HL-60 (cell line): Measurements from ENCODE around the gene PSMB11.

ENCODE experiments used
- DNase-seq, 2 experiments: peaks; one replicate each; pipeline ENCODE4 v3.0.0-alpha.2; 2010 to 2020; ENCODE audit warnings: low read depth in 1 of 2, low spot score in 1 of 2
- H3K27ac ChIP-seq: fragments of 250-450 bp; sonication (Bioruptor Pico); replicated peaks from 2 replicates; pipeline ENCODE4 v1.5.1; 2020; ENCODE audit warnings: mild to moderate bottlenecking, moderate library complexity
- H3K27me3 ChIP-seq: fragments of 250-450 bp; sonication (Bioruptor Pico); 2 replicates; pipeline ENCODE4 v1.5.1; 2021; ENCODE audit warnings: mild to moderate bottlenecking, moderate library complexity; ENCODE audit not compliant: insufficient read depth, poor library complexity, severe bottlenecking
- H3K4me3 ChIP-seq: replicated peaks from 2 replicates; pipeline ENCODE4 v1.5.1; 2011; ENCODE audit warnings: mild to moderate bottlenecking, control low read depth, low read length; ENCODE audit not compliant: insufficient read depth
- GABPA ChIP-seq: IDR thresholded peaks from 2 replicates; pipeline ENCODE4 v1.6.1; 2012; ENCODE audit warnings: low read depth
- POLR2AphosphoS5 ChIP-seq: IDR thresholded peaks from 2 replicates; pipeline ENCODE4 v1.6.1; 2012; ENCODE audit warnings: low read depth
- SPI1 ChIP-seq: IDR thresholded peaks from 2 replicates; pipeline ENCODE4 v1.6.1; 2012; ENCODE audit warnings: low read depth, mild to moderate bottlenecking, borderline replicate concordance
- TF ChIP-seq, protein P1 (sequence below): IDR thresholded peaks from 2 replicates; pipeline ENCODE4 v1.6.1; 2012; ENCODE audit warnings: low read depth; ENCODE audit not compliant: insufficient replicate concordance
- TF ChIP-seq, protein P2 (sequence below): IDR thresholded peaks from one replicate; pipeline ENCODE4 v1.5.1; 2011; ENCODE audit warnings: low read length, control low read depth, inconsistent platforms; ENCODE audit not compliant: insufficient read depth

PSMB11 gene

DNA sequence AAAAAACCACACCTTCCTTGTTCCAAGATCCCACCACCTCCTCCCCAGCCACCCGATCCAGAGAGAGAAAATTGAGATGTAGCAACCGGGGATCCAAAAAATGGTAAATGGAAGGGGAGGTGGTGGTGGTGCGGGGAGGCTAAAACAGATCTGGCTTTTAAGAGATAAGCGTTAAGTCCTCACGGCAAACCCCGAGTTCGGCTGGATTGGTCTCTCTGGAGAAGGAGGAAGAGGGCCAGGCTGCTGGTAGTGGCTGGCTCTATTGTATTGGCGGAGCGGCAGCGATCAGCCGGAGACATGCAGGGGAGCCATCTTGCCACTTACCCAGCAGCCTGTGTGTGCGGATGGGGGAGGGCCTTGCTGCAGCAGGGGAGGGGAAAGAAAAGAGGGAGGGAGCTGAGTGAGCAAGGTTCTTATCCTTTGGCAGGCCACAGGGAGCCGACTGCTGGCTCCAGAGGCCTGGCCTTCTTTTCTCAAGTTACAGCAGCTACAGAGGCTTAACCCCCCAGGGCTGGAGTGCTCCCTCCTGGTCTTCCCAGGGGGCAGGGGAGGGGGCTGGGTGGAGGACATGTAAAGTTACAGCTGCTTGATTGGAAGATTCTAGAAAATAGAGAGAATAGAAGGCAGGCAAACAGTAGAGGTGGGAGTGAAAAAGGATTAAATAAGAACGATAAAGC lies 29.4 kb downstream of the PSMB11 start:
- peak overlapping the region; percentile 73 for H3K27ac ChIP-seq
- peak; percentile 66 to 93 for DNase-seq
- peak; percentile 92 for TF ChIP-seq POLR2AphosphoS5
- TF ChIP-seq, protein P1, sequence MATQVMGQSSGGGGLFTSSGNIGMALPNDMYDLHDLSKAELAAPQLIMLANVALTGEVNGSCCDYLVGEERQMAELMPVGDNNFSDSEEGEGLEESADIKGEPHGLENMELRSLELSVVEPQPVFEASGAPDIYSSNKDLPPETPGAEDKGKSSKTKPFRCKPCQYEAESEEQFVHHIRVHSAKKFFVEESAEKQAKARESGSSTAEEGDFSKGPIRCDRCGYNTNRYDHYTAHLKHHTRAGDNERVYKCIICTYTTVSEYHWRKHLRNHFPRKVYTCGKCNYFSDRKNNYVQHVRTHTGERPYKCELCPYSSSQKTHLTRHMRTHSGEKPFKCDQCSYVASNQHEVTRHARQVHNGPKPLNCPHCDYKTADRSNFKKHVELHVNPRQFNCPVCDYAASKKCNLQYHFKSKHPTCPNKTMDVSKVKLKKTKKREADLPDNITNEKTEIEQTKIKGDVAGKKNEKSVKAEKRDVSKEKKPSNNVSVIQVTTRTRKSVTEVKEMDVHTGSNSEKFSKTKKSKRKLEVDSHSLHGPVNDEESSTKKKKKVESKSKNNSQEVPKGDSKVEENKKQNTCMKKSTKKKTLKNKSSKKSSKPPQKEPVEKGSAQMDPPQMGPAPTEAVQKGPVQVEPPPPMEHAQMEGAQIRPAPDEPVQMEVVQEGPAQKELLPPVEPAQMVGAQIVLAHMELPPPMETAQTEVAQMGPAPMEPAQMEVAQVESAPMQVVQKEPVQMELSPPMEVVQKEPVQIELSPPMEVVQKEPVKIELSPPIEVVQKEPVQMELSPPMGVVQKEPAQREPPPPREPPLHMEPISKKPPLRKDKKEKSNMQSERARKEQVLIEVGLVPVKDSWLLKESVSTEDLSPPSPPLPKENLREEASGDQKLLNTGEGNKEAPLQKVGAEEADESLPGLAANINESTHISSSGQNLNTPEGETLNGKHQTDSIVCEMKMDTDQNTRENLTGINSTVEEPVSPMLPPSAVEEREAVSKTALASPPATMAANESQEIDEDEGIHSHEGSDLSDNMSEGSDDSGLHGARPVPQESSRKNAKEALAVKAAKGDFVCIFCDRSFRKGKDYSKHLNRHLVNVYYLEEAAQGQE, result no peak
- peak overlapping the region; percentile 78 for H3K4me3 ChIP-seq
- no peaks in the 10 kb centered on the region for H3K27me3 ChIP-seq

DNA sequence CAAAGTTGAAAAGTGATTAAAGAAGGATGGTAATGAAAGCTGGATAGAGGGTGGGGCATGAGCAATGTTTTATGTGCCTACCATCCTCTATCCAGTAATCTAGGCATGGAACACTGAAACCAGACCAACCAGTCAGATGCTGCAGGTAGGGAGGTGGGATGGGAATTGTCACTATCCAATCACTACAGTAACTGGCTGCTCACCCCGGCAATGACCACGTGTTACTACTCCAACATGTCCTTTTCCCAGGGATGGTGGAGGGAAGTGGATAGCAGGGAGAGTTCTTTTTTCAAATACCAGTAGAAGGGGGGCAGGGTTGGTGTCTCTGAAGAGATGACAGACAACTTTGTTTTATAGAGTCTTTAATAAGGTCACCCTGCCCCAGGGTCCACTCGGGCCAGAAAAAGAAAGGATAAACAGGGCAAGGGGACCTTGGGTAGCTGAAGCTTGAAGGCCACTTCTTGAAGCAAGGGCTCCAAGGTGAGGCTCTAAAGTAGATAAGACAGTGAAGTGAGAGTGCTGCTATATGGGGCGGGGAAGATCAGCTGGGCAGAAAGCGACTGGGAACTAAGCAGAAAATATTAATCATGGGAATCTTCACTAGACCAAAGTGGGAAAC lies 30.0 kb downstream of the PSMB11 start:
- TF ChIP-seq, protein P2, sequence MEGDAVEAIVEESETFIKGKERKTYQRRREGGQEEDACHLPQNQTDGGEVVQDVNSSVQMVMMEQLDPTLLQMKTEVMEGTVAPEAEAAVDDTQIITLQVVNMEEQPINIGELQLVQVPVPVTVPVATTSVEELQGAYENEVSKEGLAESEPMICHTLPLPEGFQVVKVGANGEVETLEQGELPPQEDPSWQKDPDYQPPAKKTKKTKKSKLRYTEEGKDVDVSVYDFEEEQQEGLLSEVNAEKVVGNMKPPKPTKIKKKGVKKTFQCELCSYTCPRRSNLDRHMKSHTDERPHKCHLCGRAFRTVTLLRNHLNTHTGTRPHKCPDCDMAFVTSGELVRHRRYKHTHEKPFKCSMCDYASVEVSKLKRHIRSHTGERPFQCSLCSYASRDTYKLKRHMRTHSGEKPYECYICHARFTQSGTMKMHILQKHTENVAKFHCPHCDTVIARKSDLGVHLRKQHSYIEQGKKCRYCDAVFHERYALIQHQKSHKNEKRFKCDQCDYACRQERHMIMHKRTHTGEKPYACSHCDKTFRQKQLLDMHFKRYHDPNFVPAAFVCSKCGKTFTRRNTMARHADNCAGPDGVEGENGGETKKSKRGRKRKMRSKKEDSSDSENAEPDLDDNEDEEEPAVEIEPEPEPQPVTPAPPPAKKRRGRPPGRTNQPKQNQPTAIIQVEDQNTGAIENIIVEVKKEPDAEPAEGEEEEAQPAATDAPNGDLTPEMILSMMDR, result no peak
- TF ChIP-seq POLR2AphosphoS5, result no peak
- TF ChIP-seq, protein P1, result no peak
- no peak for TF ChIP-seq SPI1
- no peak for TF ChIP-seq GABPA
- DNase-seq, result no peak
- H3K27me3 ChIP-seq, result no peaks in the 10 kb centered on the region
- H3K4me3 ChIP-seq, result peak overlapping the region; percentile 78
- H3K27ac ChIP-seq, result peak overlapping the region; percentile 73

DNA sequence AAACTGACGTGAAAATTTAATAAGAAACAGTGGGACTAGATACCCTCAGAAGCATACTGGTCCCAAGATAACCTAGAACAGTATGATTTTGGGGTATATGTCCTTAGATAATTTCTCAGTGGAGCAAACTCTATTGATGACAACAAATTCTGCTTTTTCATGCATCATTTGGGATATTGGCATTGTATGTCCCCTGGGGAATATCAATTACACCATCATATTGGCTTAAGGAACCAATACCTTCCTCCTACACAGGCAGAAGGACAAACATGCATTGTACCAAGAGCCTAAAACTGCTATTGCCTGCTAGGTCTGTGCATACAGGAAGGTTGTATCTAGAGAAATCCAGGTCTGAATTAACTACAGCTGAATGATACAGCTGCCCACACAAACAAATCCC lies 32.9 kb downstream of the PSMB11 start:
- Histone ChIP-seq H3K4me3 (no peak overlapping the region), H3K27ac (no peak overlapping the region), H3K27me3 (no peaks in the 10 kb centered on the region)
- no peak for DNase-seq
- no peak for TF ChIP-seq POLR2AphosphoS5
- no peak for TF ChIP-seq GABPA
- TF ChIP-seq SPI1, result no peak
- TF ChIP-seq, protein P2, result no peak
- TF ChIP-seq, protein P1, result no peak
